HG03025 (cell line): ENCODE results near the gene PIK3R2.
"Not testable (repeated sequence)": the region's sequence is repeated elsewhere in the genome, so short reads cannot be mapped to it uniquely, and the experiment has no call there.

Source experiments
- ATAC-seq: cut with Tn5 transposase; IDR thresholded peaks from one replicate; pipeline ENCODE4 v1.9.1; 2021; ENCODE audit warnings: mild to moderate bottlenecking, moderate library complexity; ENCODE audit not compliant: unreplicated experiment, low FRiP score

PIK3R2 gene

DNA sequence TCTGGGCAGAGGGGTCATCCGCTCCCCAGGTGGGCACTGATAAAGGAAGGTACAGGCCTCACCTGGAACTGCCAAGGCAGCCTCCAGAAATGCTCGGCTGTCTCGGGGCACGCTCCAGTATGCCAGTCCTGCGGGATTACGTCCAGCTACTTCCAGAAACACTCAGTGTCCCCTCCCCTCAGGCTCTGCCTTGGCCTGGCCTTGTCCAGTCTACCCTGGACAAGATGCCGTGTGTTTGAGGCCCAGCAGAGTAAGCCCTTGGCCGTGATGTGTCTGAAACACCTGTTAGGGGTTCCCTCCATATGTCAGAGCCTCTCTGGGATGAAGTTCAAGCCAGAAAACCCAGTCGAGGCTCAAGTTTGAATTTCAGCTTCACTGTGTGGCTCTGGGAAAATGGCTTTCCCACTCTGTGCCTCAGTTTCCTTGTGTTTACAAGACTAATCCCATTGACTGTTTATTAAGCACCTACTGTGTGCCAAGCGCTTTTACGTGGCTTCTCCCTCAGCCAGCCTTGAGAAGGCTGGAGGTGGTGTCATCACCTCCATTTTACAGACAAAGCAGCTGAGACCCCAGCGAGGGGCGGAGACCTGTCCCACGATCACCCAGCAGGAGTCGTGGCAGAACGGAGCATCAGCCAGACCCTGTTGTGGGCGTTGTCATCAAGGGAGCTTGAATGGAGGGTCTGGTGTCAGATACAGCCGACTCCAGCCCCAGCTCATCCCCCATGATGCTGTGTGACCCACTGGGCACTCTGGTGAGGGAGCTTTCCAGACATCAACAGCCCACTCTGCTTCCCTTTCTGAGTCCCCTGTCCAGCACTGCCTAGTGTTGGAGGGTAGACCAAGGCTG is 2.0 kb upstream of the PIK3R2 start:
- ATAC-seq = no peak

DNA sequence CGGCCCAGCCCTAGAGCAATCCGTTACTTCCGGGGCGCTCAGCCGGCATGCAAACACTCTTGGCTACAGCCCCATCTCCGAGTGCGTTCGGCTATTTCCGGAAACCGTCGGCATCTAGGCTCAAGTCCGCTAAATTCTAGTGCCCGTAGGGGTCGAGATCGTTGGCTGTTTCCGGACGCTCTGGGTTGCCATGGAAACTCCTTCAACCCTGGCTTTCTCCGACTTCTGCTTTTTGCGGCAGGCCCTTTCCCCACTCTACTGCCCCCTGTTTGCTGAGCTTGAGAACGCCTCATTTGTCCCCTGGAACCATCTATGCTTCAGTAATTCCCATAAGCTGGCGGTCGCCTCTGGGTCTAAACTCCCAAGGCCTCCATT is 534 bp upstream of the PIK3R2 start:
- peak; percentile 55 for ATAC-seq

DNA sequence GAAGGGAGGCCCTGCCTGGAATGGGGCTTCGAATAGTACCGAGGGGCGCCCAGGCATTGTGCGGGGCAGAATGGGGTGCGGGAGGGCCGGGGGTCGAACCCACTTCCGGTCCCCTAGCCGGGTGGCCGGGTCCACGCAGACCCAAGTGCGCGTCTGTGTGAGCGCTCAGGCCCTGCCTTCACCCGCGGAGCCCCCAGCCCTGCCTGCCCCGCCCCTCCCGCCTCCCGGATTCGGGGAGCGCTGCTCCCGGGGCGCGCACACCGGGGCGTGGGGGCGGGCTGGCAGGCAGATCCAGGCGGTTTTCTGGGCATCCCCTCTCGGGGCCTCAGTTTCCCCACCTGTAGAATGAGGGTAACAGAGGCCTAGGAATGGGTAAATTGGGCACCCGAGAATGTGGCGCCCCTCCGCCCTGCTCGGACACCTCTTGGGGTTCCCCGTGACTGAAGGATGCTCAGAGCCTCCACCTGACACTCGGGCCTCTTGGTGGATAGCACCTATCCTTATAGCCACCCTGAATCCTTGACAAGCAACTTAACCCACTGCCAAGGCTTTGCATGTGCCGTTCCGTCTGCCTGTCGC is 682 bp downstream of the PIK3R2 start:
- ATAC-seq = no peak

DNA sequence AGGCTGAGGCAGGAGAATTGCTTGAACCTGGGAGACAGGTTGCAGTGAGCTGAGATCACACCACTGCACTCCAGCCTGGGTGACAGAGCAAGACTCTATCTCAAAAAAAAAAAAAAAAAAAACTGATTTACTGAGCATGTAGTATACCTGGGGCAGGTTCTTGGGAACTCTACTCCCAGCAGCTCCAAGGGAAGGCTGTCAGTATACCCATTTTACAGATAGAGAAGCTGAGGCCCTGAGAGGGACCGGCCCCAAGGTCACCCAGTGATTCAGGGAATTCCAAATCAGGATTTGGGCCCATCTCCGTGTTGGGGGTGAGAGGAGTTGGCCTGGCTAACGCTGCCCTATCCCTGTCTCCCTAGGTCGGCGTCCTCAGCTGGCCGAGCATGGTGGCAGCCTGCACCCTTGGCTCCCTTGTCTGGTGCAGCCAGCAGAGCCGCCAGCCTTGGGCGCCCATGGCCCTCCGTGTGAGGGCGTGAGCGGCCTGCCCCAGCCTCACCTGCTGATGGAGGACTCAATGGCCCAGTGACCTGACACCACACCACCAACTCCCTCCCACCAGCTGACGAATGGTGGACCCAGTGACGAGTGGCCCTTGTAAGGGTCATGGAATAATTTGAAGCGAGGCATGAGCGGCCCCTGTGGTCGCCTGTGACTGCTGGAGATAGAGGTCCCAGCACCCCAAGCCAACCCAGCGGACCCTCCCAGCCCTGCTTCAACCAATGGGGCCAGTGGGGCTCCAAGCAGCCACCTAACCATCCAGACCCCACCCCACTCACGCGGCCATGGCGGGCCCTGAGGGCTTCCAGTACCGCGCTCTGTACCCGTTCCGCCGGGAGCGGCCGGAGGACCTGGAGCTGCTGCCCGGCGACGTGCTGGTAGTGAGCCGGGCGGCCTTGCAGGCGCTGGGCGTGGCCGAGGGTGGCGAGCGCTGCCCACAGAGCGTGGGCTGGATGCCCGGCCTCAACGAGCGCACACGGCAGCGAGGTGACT is 2.4 kb downstream of the PIK3R2 start:
- ATAC-seq = no peak

DNA sequence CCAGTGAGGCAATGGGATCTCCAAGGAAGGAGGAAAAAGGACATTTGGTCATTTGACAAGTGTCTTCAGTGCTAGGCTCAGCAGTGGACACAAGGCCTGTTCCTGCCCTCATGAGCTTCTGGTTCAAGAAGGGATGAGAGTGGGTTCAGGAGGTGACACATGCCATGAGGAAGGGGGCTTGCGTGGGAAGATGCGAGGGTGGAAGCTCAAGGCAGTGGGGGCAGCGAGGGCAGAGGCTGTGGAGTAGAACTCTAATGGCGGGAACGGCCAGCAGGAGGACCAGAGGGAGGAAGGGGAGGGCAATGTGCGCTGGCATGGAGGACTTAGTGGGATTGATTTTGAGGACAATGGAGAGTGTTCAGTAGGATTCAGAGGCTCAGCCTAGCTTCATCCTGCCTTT is 3.3 kb downstream of the PIK3R2 start:
- ATAC-seq = no peak

DNA sequence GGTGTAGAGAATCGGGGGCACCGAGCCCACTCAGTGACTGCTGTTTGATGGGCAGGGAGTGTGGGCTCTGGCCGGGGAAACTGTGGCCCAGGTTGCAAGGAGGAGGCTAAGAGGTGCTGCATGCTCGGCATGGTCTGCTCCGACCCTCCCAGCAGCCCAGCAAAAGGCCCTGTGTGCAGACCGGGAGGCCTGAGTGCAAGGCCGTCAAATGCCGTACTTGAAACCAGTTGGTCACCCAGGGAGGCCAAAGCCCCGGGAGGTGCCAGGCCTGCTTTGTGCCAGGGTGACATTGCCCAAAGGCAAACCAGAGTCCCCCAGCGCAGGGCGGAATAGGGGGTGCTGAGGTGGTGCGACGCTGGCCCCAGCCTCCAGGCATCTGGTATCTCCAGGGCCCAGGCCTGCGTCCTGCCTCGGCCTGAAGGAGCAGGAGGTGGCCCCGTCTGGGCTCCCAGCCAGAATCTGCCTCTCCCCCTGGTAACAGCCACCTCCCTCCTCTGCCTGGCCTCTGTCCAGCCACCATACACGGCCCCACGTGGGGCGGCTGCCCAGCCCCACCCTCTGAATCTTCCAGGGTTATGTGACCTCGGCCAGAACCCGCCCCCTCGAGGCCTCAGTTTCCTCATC is 4.0 kb downstream of the PIK3R2 start:
- ATAC-seq = no peak

DNA sequence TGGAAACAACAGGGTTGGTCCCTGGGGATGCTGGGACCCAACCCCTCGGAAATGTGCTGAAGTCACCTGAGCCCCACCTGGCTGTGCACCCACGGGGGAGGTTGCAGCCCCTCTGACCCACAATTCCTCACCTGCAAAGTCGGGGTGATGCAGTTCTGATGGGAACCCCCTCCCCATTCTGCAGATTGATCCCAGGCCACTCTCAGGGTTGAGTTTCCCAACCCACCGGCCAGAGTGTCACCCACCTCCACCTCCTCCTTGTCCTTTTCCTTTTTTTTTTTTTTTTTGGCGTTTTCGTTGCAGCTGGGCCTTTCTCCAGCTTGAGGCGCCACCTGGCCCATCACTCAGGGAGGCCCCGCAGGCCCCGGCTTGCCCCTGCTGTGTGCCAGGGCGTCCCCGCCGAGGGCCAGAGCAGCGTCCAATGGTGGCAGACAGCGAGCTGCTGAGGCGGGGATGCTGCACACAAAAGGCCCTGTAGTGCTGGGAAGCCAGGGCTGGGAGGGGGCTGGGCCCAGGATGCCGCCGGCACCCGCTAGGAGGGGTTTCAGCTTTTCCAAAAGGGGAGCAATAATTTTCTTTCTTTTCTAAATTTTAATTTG is 4.6 kb downstream of the PIK3R2 start:
- ATAC-seq = no peak

DNA sequence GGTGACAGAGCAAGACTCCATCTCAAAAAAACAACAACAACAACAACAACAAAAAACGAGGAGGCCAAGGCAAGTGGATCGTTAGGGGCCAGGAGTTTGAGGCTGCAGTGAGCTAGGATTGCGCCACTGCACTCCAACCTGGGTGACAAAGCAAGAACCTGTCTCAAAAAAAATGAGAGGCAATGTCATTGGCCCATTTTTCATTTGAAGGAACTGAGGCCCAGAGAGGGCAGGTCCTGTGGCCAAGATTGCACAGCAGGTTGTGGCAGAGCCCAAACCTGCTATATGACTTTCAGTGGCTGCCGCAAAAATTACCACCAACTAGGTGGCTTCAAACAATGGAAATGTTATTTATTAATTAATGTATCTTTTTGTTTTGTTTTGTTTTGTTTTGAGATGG is 5.5 kb downstream of the PIK3R2 start:
- ATAC-seq = no peak

DNA sequence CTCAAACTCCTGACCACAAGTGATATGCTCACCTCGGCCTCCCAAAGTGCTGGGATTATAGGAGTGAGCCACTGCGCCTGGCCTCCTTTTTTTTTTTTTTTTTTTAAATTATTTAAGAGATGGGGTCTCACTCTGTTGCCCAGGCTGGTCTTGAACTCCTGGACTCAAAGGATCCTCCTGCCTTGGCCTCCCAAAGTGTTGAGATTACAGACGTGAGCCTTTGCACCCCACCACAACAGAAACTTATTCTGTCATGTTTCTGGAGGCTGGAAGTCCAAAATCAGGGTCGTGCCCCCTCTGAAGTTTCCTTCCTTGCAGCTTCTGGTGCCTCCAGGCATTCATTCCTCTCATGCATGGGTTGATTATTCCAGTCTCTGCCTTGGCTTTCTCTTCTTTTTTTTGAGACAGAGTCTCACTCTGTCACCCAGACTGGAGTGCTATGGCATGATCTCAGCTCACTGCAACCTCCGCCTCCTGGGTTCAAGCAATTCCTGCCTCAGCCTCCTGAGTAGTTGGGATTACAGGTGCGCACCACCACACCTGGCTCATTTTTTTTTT is 6.2 kb downstream of the PIK3R2 start:
- not testable (repeated sequence) for ATAC-seq

DNA sequence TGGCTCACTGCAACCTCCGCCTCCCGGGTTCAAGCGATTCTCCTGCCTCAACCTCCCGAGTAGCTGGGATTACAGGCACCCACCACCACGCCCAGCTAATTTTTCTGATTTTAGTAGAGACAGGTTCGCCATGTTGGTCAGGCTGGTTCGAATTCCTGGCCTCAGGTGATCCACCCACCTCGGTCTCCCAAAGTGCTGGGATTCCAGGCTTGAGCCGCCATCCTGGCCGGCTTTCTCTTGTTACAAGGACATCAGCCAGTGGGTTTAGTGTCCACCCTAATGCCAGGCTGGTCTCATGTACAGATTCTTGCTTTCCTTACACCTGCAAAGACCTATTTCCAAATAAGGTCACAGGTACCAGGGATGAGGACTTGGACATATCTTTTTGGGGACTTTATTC is 6.8 kb downstream of the PIK3R2 start:
- ATAC-seq = no peak

DNA sequence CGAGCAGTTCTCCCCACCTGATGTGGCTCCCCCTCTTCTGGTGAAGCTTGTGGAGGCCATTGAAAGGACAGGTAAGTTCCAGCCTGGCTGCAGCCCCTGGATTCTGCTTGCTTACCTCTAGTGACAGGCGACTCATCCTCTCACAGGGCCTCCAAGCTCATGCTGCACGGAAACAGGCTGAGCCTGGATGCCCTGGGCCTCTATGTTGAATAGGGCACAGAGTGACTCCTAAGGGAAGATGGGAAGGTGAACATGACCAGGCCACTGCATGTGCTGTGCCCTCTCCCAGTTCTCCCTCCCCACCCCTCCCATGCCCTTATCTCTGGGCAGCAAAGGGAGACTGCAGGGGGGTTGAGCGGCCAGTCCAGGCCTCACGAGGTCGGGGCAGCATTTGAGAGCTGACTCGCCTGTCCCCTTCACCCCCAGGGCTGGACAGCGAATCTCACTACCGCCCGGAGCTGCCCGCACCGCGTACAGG is 7.6 kb downstream of the PIK3R2 start:
- no peak for ATAC-seq

DNA sequence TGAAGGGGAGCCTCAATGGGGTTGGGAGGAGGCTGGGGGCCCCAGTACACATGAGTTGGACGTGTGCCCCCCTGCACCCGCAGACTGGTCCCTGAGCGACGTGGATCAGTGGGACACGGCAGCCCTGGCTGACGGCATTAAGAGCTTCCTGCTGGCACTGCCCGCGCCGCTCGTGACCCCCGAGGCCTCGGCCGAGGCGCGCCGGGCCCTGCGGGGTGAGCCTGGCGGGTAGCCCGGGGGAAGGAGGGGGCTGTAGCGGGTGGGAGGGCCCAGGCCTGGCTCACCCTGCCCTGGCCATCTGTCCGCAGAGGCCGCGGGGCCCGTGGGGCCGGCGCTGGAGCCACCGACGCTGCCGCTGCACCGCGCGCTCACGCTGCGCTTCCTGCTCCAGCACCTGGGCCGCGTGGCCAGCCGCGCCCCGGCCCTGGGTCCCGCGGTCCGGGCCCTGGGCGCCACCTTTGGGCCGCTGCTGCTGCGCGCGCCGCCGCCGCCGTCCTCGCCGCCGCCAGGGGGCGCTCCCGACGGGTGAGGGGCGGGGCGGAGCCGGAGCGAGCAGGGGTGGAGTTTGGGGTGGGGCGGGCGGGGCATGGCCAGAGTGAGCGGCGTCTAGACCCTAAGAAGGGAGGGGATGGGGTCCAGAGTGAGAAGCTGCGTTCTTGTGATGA is 8.1 kb downstream of the PIK3R2 start:
- peak; percentile 45 for ATAC-seq

DNA sequence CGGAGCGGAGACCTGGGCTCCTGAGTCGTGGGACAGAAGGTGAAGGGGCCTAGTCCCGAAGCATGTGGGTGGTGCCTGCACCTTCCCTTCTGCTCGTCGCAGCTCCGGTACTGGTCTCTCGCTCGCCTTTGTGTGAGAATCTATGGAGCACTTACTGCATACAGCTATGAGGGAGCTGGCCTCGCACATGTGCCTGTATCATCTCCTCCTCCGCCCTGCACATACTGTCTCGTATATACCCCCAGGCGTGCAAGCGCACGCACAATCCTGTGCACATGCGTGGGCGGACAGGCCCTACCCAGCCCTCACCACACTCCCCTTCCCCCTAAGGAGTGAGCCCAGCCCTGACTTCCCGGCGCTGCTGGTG is 8.7 kb downstream of the PIK3R2 start:
- no peak for ATAC-seq

DNA sequence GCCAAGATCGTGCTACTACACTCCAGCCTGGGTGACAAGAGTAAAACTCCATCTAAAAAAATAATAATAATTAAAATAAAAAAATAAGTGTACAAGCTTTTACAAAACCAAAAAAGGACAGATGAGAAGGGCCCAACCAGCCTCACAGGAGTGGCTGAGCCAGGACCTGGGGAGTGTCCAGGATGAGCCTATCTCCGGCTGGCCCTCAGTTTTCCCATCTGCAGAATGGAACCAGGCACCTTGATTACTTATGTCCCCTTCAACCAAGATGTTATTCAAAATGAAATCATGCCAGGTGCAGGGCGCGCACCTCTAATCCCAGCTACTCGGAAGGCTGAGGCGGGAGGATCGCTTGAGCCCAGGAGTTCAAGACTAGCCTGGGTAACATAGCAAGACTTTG is 11.1 kb downstream of the PIK3R2 start:
- no peak for ATAC-seq

DNA sequence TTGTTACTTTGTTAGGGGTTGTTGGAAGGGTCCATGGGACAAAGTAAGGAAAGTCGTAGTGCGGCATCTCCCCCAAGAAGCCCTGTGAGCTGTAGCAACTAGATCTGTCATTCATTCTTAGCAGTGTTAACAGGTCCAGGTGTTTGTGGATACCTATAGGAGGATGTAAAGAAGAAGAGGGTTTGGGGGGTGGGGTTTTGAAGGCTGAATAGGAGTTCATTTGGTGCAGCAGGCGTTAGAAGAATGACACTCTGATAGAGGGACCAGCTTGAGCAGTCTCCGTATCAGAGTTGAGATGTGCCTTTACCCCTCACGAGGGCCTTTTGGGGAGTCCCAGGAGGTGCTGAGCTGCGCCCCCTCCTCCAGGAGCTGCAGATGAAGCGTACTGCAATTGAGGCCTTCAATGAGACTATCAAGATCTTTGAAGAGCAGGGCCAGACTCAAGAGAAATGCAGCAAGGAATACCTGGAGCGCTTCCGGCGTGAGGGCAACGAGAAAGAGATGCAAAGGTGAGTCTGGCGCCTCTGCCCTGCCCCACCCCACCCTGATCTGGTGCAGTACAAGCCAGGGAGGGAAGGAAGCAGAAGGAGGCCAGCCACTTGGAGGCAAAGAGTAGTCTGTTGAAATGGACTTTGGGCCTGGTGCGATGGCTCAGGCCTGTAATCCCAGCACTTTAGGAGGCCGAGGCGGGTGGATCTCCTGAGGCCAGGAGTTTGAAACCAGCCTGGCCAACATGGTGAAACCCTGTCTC is 13.0 kb downstream of the PIK3R2 start:
- ATAC-seq = no peak

DNA sequence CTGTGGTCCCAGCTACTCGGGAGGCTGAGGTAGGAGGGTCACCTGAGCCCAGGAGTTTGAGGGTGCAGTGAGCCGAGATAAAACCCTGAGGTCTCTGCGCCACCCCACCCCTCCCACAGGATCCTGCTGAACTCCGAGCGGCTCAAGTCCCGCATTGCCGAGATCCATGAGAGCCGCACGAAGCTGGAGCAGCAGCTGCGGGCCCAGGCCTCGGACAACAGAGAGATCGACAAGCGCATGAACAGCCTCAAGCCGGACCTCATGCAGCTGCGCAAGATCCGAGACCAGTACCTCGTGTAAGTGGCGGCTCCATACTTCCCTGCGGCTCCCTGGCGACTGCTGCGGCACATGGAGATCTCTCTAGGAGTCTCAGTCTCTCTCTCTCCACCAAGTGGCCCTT is 14.0 kb downstream of the PIK3R2 start:
- ATAC-seq = no peak

DNA sequence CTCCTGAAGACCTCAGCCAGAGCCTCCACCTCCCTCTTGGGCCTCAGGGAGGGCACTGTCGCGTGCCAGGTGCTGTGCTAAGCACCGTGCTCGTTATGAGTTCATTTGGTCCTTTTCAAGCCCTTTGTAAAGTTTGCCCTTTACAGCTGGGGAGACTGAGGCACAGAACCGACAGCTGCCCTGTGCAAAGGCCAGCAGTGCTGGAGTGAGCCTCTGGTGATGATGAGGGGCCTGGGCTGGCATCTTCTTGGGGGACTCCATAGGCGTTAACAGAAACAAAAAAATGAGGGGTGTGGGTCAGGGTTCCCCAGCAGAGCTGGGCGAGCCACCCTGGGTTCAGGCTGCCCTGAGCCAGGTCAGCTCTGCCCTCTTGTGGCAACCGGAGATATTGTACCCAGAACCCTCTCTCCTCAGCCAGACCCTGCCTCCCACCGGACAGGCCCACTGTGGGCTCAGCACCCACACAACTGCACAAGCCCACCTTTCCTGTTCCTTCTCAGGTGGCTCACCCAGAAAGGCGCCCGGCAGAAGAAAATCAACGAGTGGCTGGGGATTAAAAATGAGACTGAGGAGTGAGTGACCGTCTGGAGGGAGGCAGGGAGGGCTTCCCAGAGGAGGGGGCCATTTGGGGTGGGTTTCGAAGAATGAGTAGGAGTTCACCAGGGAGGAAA is 15.1 kb downstream of the PIK3R2 start:
- ATAC-seq = no peak

DNA sequence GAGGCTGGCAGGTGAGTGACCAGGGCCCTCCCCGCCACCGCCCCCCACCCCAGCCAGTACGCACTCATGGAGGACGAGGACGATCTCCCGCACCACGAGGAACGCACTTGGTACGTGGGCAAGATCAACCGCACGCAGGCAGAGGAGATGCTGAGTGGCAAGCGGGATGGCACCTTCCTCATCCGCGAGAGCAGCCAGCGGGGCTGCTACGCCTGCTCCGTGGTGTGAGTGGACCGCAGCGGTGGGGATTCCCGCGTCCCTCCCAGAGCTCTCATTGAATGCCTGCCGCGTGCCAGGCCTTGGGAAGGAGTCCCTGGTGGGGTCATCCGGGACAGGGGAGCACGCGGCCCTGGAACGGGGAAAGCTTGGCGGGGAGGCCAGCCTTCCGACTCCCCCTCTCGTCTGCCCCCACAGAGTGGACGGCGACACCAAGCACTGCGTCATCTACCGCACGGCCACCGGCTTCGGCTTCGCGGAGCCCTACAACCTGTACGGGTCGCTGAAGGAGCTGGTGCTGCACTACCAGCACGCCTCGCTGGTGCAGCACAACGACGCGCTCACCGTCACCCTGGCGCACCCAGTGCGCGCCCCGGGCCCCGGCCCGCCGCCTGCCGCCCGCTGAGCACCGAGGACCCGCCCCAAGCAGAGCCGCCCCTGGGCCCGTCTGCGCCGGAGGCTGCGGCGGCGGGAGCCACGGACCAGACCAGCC is 15.9 kb downstream of the PIK3R2 start:
- no peak for ATAC-seq
